Gastroesophageal sphincter (tissue), 4 donors: ENCODE data around the gene APOA4. TPM values are rescaled to one million over a fixed set of nuclear protein-coding genes. Genes with fewer than 3 reads are reported as not detected.

Experiments
- ATAC-seq: fragments of 150-250 bp; one replicate; pipeline ENCODE4 v1.9.1; 2016; ENCODE audit warnings: mild to moderate bottlenecking, moderate library complexity
- H3K27ac ChIP-seq, 4 donors: fragments of 200-600 bp; sonication (generic) in 3 of 4; 1 replicate in 3 of 4; 2 replicates in 1 of 4; pipeline ENCODE4 v1.5.1; 2016 to 2019
- H3K27me3 ChIP-seq: fragments of 200-600 bp; sonication (generic); one replicate; pipeline ENCODE4 v1.5.1; 2019
- H3K36me3 ChIP-seq, 2 donors: fragments of 200-600 bp; sonication (generic); one replicate each; pipeline ENCODE4 v1.5.1; 2019; ENCODE audit warnings: control low read depth in 1 of 2
- H3K4me1 ChIP-seq, 3 donors: fragments of 200-600 bp; sonication (generic); 1 replicate in 2 of 3; 2 replicates in 1 of 3; pipeline ENCODE4 v1.5.1; 2016 to 2019; ENCODE audit warnings: control low read depth in 2 of 3
- H3K4me3 ChIP-seq, 2 donors: fragments of 200-600 bp; sonication (generic); one replicate each; pipeline ENCODE4 v1.5.1; 2019; ENCODE audit warnings: mild to moderate bottlenecking in 1 of 2, moderate library complexity in 1 of 2
- H3K9me3 ChIP-seq, 3 donors: fragments of 200-600 bp; sonication (generic); one replicate each; pipeline ENCODE4 v1.5.1; 2017 to 2019; ENCODE audit warnings: control low read depth in 2 of 3
- EP300 ChIP-seq: sonication (generic); formaldehyde crosslinking; IDR thresholded peaks from one replicate; pipeline ENCODE4 v1.6.1; 2017; ENCODE audit warnings: antibody characterized with exemption, mild to moderate bottlenecking
- POLR2A ChIP-seq, 2 donors: fragments of 450-650 bp; IDR thresholded peaks; one replicate each; pipeline ENCODE4 v1.6.1; 2017; ENCODE audit warnings: antibody characterized with exemption in 2 of 2, mild to moderate bottlenecking in 2 of 2, moderate library complexity in 1 of 2
- POLR2AphosphoS5 ChIP-seq: sonication (generic); formaldehyde crosslinking; IDR thresholded peaks from one replicate; pipeline ENCODE4 v1.6.1; 2017; ENCODE audit warnings: antibody characterized with exemption
- WGBS, 2 donors: methylation state at CpG; one replicate each; pipeline ENCODE4 v1.1.5; 2018; ENCODE audit warnings: low coverage in 1 of 2; 5-methylcytosine and 5-hydroxymethylcytosine counted together
- total RNA-seq, 4 donors: library from RNA; depleted of rRNA; stranded (reverse); fragments of >200 nt; gene quantifications; one replicate each; pipeline ENCODE4 v1.1.0, GENCODE V29; 2016
- TF ChIP-seq, protein P1 (sequence below), 4 experiments: fragments of 200-600 bp in 2 of 4; fragments of 450-650 bp in 2 of 4; sonication (generic) in 1 of 4; IDR thresholded peaks; one replicate each; pipeline ENCODE4 v1.5.1; 2017 to 2019; ENCODE audit warnings: antibody characterized with exemption in 4 of 4, mild to moderate bottlenecking in 2 of 4, moderate library complexity in 2 of 4

APOA4 gene
- total RNA-seq, 4 donors from 2014 or later, result 0.19 TPM; not detected in 3

DNA sequence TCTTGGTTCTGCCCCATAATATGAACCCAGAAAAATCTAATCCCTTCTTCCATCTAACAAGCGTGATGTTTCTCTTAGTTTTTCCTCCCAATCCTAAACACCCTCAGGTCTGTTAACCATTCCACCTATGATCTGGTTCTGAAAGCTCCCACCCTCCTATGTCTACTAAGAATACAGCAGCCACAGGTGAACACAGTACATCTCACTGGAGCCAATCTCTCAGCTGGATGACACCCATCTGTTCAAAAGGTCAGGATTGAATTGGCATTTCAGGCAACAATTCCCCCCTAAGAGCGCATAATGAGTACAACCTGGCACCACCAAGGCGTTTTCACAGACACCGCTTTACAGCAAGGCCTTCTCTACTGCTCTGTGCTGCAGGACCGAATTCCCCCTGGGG is 33.3 kb upstream of the APOA4 start:
- Histone ChIP-seq H3K4me1 (peaks cover 0 to 21% (median 0%) of the 10 kb centered on the region in 3 donors), H3K36me3 (peaks cover 0 to 91% of the 10 kb centered on the region in 2 donors), H3K4me3 (no peak overlapping the region), H3K9me3 (no peaks in the 10 kb centered on the region), H3K27ac (no peak overlapping the region), H3K27me3 (no peaks in the 10 kb centered on the region)
- no peak for ATAC-seq
- 71 to 95% methylated on average over 2 to 3 of the region's 5 CpGs for WGBS, 2 donors
- TF ChIP-seq EP300 (no peak), POLR2A (IDR thresholded peaks at IDR 0.05) (no peak), POLR2AphosphoS5 (no peak)
- TF ChIP-seq, protein P1, sequence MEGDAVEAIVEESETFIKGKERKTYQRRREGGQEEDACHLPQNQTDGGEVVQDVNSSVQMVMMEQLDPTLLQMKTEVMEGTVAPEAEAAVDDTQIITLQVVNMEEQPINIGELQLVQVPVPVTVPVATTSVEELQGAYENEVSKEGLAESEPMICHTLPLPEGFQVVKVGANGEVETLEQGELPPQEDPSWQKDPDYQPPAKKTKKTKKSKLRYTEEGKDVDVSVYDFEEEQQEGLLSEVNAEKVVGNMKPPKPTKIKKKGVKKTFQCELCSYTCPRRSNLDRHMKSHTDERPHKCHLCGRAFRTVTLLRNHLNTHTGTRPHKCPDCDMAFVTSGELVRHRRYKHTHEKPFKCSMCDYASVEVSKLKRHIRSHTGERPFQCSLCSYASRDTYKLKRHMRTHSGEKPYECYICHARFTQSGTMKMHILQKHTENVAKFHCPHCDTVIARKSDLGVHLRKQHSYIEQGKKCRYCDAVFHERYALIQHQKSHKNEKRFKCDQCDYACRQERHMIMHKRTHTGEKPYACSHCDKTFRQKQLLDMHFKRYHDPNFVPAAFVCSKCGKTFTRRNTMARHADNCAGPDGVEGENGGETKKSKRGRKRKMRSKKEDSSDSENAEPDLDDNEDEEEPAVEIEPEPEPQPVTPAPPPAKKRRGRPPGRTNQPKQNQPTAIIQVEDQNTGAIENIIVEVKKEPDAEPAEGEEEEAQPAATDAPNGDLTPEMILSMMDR (IDR thresholded peaks at IDR 0.05), result no peak

DNA sequence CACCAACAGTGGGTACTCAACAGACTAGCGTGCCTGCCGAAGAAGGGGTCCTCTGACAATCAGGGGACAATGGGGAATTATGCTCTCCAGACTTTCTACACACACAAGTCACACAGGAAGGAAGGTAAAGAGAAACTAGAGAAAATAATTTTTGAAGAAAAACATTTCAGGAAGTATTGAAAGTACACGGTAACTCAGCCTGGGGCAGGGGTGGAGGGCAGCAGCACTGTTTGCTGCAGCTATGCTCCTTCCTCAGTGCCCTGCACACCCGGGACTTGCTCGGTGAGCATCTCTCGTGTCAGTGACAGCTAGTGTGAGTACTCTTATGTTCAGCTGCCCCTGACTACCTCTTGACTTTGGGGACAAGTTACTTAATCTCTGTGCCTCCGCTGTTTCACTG is 32.3 kb upstream of the APOA4 start:
- Histone ChIP-seq H3K4me3 (no peak overlapping the region), H3K27me3 (no peaks in the 10 kb centered on the region), H3K36me3 (peaks cover 0 to 88% of the 10 kb centered on the region in 2 donors), H3K9me3 (no peaks in the 10 kb centered on the region), H3K27ac (no peak overlapping the region), H3K4me1 (peaks cover 0 to 21% (median 0%) of the 10 kb centered on the region in 3 donors)
- no peak for ATAC-seq
- TF ChIP-seq EP300 (no peak), POLR2A (IDR thresholded peaks at IDR 0.05) (no peak), POLR2AphosphoS5 (no peak)
- TF ChIP-seq, protein P1 (IDR thresholded peaks at IDR 0.05), result no peak
- 95 to 96% methylated on average over 5 to 6 of the region's 7 CpGs for WGBS, 2 donors

GRCh38 chr11:116853461-116854073 is 30.5 kb upstream of the APOA4 start:
- Histone ChIP-seq H3K27ac (no peak overlapping the region), H3K36me3 (peaks cover 0 to 81% of the 10 kb centered on the region in 2 donors), H3K4me1 (peaks cover 0 to 21% (median 0%) of the 10 kb centered on the region in 3 donors), H3K9me3 (no peaks in the 10 kb centered on the region), H3K4me3 (no peak overlapping the region), H3K27me3 (no peaks in the 10 kb centered on the region)
- ATAC-seq, result no peak
- WGBS, 2 donors, result 74 to 86% methylated on average over 5 to 6 of the region's 6 CpGs
- TF ChIP-seq, protein P1 (IDR thresholded peaks at IDR 0.05), result no peak
- TF ChIP-seq POLR2AphosphoS5 (no peak), POLR2A (IDR thresholded peaks at IDR 0.05) (no peak), EP300 (no peak)

DNA sequence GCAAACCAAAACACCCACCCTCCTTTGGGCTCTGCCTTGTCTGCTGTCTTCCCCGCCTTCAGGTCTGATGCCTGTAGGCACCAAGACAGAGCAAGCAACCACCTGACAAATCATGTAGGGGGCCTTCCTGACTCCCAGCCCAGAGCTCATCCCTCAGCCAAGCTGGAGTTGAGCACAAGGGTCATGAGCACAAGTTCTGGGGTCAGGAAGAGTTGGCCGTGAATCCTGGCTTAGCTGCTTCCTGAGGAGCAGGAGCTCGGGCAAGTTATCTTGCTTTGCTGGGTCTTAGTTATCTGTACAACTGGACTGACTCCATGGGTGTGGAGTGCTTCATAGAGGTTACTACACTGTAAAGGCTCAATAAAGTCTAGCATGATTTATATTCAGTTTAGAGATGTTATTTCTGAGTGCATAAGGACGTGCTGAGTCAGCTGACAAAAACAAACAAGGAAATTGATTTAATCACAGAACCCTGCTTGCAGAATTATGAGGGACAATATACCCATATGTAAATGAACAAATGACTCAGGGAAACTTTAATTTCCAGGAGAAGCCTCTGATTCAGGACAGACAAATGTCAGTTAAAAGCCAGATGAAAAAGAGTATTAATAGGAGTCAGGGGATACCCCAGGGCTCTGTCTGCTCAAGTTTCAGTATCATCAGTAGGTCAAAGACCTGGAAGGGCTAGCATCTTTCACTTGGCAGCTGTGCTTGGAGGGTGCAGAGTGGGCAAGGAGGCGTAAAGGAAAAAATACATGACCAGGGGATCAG is 29.3 kb upstream of the APOA4 start:
- Histone ChIP-seq H3K4me3 (no peak overlapping the region), H3K36me3 (peaks cover 0 to 81% of the 10 kb centered on the region in 2 donors), H3K27ac (no peak overlapping the region), H3K9me3 (no peaks in the 10 kb centered on the region), H3K4me1 (peaks cover 0 to 21% (median 0%) of the 10 kb centered on the region in 3 donors), H3K27me3 (no peaks in the 10 kb centered on the region)
- ATAC-seq, result no peak
- 36 to 62% methylated on average over 2 to 5 of the region's 5 CpGs for WGBS, 2 donors
- TF ChIP-seq EP300, result no peak
- TF ChIP-seq POLR2A (IDR thresholded peaks at IDR 0.05), result no peak
- TF ChIP-seq POLR2AphosphoS5, result no peak
- TF ChIP-seq, protein P1 (IDR thresholded peaks at IDR 0.05), result no peak
